HG02642 (cell line): ENCODE data around the gene PAPPA.

Experiments
- ATAC-seq: cut with Tn5 transposase; IDR thresholded peaks from one replicate; pipeline ENCODE4 v1.9.1; 2021; ENCODE audit warnings: mild to moderate bottlenecking; ENCODE audit not compliant: unreplicated experiment, poor library complexity

PAPPA gene

GRCh38 chr9:116404228-116404627, 250.6 kb downstream of the PAPPA start:
- ATAC-seq, result no peak

DNA sequence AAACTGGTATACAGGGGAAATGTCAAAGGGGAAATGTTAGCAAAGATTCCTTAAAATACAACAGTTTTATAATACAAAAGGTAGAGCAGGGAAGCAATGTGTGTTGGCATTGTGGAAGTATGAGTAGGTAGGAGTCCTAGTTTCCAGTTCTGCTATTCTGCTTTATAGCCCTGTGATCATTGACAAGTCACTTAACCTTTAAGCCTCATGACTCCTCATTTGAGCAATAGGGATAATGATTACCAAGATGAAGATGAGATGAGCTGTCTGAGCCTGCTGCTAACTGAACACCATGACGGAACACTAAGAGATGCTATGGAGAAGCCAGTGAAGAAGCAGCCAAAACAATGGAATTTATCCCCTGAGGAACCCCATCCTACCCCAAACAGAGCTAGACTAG, 251.7 kb downstream of the PAPPA start:
- no peak for ATAC-seq

- no peak for ATAC-seq
Measured at GRCh38 chr9:116406469-116406868, 252.9 kb downstream of the PAPPA start.

DNA sequence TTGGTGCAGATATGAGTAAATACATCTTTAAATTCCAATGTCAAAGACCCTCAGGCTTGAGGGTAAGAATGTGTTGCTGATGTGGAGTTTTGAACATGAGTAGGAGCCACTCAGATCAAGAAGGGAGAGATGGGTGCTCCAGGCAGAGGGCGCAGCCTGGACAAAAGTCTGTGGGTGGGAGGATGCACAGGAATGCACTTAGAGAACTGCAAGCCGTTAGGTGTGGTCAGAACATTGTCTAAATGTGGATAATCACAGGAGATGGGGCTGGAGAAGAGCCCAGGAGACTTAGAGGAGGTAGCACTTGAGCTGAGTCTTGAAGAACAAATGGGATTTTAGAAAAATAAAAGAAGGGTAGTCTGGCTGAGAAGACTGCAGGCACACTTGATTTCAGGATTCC, 255.5 kb downstream of the PAPPA start:
- ATAC-seq, result no peak

GRCh38 chr9:116409638-116410037, 256.0 kb downstream of the PAPPA start:
- no peak for ATAC-seq

GRCh38 chr9:116411506-116411905, 257.9 kb downstream of the PAPPA start:
- no peak for ATAC-seq

GRCh38 chr9:116414374-116414773, 260.8 kb downstream of the PAPPA start:
- ATAC-seq, result no peak

GRCh38 chr9:116416421-116416820, 262.8 kb downstream of the PAPPA start:
- no peak for ATAC-seq

GRCh38 chr9:116417464-116417863, 263.9 kb downstream of the PAPPA start:
- ATAC-seq, result no peak

GRCh38 chr9:116419181-116419580, 265.6 kb downstream of the PAPPA start:
- no peak for ATAC-seq

GRCh38 chr9:116420993-116421538, 267.5 kb downstream of the PAPPA start:
- no peak for ATAC-seq

DNA sequence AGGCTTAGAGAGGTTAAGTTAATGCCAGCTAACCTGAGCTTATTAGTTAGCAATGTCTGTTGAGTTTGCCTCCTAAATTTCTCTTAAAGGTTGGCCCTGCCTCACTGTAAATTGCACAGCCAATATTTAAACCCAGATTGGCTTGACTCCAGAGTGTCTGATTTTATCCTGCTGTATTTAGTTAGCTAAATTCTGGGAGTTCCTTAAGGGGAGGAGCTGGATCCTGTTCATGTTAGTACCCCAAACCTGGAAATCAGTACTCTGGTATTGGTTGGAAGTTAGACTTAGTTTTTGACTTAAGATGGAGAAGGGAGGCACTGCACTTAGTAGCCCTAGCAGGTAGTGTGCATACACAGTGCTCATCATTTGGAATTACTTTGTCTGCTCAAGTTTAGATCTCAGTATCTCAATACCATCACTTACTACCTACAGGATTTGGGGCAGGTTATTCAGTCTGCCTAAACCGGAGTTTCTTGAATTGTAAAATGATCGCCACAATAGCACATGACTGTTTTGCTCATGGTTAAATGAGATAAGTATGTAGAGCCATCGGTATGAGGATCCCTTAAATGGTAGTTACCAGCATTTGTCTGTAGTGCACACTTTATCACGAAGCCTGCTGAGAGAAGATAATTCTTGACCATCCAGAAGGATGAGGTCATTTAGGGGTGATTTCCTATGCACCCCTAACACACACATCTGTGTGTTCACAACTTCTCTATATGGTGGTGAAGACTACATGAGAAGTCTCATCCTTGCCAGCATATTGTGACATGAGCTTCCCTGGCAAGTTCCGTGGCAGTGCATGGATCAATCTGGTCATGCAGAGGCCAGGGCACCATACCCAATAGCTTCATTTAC, 268.8 kb downstream of the PAPPA start:
- ATAC-seq, result no peak

DNA sequence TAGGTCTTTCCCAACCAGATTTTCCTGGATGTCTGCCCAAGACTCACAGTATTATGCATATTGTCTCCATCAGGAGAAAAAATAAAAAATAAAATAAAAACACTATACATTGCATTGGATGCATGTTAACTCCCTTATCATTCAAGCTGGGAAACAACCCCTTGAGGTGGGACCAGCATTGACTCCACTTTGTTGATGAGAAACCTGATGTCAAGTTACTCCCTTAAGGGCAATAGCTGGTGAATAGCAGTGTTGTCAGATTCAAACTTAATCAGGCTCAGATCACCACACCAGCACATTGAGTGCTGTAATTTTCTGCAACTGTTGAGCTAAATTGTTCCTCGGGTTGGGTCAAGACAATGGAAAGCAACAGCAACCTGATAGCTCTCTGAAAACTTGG, 269.6 kb downstream of the PAPPA start:
- ATAC-seq, result no peak

GRCh38 chr9:116425244-116425643, 271.7 kb downstream of the PAPPA start:
- ATAC-seq, result no peak

DNA sequence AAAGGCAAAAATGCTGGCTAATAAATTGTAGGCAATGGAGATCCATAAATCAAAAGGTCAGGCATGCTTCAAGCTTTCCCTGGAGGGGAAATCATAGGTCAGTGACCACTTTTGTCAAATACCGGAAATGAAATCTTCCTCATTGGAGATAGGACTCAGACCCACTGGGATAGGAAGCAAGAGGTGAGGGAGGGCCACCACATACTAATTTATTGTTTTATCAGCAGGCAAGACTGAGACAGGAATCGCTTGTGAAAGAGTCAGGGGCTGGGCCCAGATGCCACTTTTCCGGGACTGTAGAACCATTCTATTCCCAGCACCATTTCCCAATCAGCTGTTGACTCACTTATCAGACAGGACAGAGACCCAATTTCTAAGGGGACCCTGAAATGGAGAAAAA, 277.3 kb downstream of the PAPPA start:
- no peak for ATAC-seq

- ATAC-seq, result no peak
Measured at GRCh38 chr9:116432051-116432450, 278.5 kb downstream of the PAPPA start.

- no peak for ATAC-seq
Measured at GRCh38 chr9:116434314-116434713, 280.7 kb downstream of the PAPPA start.

GRCh38 chr9:116435706-116436105, 282.1 kb downstream of the PAPPA start:
- no peak for ATAC-seq

DNA sequence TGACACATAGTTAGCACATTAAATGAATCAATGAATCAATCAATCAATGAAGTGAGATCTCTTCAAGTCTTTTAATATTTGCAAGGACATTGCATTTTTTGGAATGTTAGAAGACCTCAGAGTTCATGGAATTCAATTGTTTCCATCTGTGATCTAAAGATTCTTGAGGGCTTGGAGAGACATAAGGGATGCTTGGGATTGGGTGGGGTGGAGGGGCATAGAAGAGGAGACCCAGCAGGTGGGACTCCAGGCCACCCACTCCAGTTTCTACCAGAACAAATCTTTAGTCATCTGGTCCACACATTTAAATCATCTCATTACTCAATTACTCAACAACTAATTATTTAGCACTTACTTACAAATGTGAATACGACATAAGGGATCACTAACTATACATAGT, 282.5 kb downstream of the PAPPA start:
- ATAC-seq, result no peak

- ATAC-seq, result no peak
Measured at GRCh38 chr9:116437411-116438370, 284.1 kb downstream of the PAPPA start.

DNA sequence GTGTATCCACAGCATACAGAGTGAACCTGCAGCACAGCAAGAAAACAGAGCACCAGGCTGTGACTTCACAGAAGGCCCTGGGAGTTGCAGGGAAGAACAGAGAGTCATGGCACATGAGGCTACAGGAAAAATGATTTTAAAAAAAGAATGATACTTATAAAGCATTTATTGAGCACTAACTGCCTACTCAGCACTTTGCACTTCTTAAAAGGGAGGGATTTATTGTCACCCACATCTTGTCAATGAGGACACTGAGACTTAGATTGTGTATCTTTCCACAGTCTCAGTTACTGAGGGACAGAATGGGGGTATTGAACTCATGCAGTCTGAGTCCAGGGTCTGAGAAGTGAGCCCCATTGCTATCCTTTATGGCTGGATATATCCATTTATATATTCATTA, 288.9 kb downstream of the PAPPA start:
- ATAC-seq, result no peak
